SIG-M5 (cell line): Measurements from ENCODE around the gene UGGT2.
"Not testable (repeated sequence)": the region's sequence is repeated elsewhere in the genome, so short reads cannot be mapped to it uniquely, and the experiment has no call there.

Experiments
- DNase-seq: peaks from one replicate; lab custom pipeline; 2025; lab: John Stamatoyannopoulos, UW

The UGGT2 gene

DNA sequence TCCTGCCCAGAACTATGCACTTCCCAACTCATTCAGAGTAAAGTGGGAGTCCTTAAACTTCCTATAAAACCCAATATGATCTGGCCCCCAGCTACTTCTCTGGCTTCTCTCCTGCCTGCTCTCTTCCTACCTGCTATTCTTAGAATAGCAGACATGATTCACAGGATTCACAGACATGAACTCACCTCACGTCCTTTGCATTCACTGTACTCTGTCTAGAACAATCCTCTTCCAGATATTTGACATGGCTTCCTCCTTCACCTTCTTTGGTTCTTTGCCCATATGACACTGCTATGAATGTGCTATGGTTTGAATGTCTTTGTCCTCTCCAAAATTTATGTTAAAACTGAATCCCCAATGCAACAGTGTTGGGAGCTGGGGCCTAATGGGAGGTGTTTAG, 154.9 kb downstream of the UGGT2 start:
- no peak for DNase-seq

DNA sequence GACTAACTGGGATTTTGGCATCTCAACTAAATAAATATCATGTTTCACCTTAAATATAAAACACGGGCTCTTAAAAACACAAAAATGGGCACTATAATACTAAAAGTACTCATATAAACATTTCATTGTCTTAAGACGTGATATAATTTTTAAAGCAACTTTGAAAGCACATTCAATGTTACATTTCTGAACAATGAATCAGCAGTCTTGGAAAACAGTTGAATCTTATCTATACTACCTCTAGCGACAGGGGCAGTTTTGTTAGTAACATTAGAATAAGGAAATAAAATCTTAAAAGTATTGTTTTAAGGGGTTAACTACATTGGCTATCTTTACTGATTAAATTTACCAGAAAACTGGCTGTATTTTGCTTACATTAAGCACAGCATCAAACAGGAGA, 156.9 kb downstream of the UGGT2 start:
- no peak for DNase-seq

- no peak for DNase-seq
Measured at GRCh38 chr13:95893861-95894260, 159.3 kb downstream of the UGGT2 start.

DNA sequence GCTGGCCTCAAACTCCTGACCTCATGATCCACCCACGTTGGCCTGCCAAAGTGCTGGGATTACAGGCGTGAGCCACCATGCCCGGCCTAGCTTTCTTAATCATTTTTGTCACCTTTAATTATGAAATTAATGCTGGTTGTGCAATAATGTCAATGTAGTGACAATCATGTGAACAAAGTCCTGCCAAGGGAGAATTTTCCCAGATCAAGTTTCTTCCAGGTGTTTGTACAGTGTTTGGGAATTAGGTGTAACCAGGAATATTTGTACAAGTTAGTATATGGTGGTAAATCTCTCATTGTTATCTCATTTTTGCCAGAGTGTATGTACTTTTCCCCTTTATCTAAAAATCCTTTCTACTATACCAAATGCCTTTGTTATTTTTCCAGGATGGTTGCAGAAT, 171.1 kb downstream of the UGGT2 start:
- no peak for DNase-seq

DNA sequence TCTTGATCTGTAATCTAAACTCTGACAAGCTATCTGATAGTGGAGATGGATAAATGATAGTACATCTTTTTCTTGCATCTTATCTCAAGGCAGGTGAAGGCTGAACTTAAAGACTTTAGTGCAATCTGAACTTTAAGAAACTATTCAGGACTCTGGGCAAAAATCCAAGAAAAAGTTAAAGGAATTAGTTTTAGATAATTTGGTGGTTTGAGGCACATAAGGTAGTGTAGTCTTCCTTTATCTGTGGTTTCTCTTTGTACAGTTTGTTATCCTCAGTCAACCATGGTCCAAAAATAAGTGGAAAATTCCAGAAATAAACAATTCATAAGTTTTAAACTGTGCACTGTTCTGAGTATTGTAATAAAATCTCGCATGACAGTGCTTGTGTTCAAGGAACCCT, 172.9 kb downstream of the UGGT2 start:
- DNase-seq = no peak

DNA sequence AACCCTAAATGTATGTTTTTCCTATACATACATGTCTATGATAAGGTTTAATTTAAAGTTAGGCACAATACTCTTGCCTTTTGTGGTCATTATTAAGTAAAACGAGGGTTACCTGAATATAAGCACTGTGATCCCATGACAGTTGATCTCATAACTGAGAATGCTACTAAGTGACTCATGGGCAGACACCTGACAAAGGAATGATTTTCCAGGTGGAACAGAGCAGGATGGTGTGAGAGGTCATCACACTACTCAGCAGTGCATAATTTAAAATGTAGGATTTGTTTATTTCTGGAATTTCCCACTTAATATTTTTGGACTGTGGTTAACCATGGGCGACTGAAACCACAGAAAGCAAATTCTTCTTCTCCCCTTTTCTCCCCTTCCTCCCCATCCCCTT, 178.9 kb downstream of the UGGT2 start:
- no peak for DNase-seq

- no peak for DNase-seq
Measured at GRCh38 chr13:95870421-95870820, 182.8 kb downstream of the UGGT2 start.

DNA sequence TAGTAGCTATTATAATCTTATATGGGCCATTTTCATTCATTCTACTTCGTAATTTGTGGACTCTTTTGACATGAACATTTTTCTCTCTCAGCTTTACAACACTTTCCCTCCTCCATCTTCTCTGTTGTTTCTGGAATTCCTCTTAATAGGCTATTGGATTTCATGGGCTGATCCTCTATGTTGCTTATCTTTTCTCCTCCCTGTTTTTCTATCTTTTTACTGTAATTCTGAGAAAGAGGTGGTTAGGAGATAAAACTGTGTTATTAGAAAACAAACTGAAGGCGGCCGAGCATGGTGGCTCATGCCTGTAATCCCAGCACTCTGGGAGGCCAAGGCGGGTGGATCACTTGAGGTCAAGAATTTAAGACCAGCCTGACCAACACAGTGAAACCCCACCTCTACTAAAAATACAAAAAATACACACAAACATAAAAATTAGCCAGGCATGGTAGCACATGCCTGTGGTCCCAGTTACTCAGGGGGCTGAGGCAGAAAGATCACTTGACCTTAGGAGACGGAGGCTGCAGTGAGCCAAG, 188.1 kb downstream of the UGGT2 start:
- no peak for DNase-seq

GRCh38 chr13:95862408-95862807, 190.8 kb downstream of the UGGT2 start:
- no peak for DNase-seq

DNA sequence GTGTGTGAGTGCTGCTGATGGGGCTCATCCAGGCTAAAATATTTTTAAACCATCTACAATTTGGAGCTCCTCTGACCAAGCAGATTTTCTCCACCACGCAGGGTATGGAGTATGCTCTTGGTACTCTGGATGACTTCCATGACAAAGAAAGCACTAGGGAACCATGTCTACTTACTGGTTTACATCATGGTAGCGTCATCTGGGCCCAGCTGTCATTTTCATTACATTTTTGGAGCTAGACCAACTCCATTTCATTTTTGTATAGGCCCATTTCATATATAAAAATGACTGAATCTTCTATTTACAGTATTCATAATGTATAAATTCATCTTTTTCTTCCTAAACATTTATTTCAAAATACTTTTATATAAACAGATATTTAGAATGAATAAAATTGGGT, 191.9 kb downstream of the UGGT2 start:
- DNase-seq = no peak

DNA sequence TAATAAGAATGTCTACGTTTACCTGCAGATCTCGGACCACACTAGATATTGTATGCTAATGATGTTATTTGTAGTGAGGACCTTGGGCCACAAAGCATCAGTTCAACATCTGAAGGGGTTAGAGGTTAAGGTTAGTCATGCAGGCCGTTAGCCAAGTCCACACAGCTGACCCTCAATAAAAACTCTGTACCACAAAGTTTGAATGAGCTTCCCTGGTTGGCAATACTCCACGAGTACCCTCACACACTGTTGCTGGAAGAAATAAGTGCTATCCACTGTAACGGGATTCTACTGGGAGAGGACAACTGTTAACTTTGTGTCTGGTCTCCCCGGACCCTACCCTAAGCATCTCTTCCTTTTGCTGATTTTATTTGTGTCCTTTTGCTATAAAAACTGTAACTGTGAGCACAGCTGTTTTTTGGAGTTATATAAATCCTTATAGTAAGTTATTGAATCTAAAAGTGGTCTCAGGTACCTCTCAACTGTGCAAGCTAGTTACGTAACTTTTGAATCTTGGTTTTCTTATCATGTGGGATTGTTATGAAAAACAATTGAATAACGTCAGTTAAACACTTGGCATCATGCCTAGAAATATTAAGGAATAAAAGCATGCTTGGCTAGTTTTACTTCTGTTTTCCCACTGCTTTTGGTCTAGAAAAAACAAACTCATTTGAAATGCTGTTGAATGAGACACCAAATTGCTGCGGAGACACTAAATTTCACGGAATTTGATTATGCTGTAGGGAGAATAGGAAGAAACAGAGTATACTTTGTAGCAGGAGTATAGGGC, 194.7 kb downstream of the UGGT2 start:
- no peak for DNase-seq

GRCh38 chr13:95845656-95846055, 207.5 kb downstream of the UGGT2 start:
- DNase-seq = not testable (repeated sequence)

GRCh38 chr13:95842898-95843297, 210.3 kb downstream of the UGGT2 start:
- no peak for DNase-seq

- DNase-seq = no peak
Measured at GRCh38 chr13:95841894-95842293, 211.3 kb downstream of the UGGT2 start.

DNA sequence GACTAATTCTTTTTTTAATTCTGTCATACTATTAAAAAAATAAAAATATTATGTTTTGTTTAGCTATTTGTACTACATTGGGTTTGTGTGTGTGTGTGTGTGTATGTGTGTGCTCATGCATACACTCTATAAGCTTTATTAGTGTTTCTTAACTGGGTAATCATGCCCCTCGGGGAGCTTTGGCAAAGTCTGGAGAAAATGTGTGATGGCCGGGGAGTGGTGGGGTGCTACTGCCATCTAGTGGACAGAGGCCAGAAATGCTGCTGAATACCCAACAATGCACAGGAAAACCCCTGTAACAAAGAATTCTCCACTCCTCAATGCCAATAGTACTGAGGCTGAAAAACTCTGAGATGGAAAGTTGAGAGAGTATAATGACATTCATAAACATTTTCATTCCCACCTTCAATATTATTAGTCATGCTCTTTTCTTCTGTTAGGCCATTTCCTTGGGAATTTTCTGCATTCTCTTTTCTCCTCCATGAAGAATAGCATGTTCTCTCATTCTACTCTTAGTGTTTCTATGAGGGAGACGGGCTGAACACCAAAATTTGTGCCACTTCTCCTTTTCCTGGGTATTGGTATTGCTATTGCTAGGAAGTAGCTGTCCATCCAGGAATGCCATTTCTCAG, 219.0 kb downstream of the UGGT2 start:
- no peak for DNase-seq

DNA sequence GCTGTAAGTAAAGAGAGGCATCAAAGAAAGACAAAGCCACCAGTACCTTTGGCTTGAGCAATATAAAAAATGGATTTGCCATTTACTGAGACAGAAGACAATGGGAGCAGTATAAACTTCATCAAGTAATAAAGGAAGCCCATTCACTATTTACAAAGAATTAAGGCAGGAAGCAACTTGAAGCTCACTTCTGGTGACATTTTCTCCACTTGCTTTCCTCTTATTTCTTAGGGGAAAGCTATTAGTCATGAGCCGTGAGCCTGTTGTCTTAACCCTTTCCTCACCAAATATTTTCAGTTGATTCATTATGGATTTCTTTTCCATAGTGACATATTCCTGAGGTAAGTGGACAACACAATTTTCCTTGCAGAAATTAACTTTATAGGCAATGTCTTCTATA, 219.5 kb downstream of the UGGT2 start:
- no peak for DNase-seq

DNA sequence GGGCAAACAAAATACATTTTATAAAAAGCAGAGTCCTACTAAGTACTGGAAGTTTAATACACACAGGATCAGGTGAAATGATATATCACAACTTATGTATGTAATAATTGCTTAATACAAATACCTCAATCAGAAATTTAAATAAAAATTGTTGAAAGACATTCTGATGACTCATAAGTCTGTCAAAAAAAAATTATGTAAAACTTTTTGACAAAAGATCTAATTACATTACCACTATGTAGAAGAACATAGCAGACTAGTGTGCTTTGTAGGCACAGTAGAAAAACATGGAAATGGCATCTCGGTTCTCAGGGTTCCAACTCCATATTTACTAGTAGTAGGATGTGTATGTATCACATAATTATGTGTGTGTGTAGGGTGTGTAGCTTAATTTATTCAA, 220.1 kb downstream of the UGGT2 start:
- DNase-seq = no peak

- DNase-seq = no peak
Measured at GRCh38 chr13:95822303-95822702, 230.9 kb downstream of the UGGT2 start.

GRCh38 chr13:95814495-95814894, 238.7 kb downstream of the UGGT2 start:
- no peak for DNase-seq

- no peak for DNase-seq
Measured at GRCh38 chr13:95813139-95813538, 240.1 kb downstream of the UGGT2 start.

- no peak for DNase-seq
Measured at GRCh38 chr13:95809429-95809828, 243.8 kb downstream of the UGGT2 start.

DNA sequence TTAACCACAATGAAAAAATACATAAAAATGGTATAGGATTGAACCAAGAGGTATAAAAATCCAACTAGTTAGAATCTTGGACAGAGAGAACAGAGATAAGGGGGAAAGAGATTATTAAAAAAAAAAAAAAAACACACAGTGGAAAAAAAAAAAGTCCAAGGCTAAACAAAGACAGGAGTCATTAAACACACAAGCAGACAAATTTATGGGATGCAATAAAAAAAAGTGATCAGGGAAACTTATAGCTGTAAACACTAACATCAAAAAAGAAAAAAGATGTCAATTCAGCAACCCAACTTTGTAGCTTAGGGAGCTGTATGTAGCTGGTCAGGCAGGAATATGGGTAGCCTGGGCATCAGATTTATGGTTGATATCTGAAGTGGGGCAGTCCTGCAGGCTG, 247.3 kb downstream of the UGGT2 start:
- DNase-seq = no peak

- no peak for DNase-seq
Measured at GRCh38 chr13:95801825-95802224, 251.4 kb downstream of the UGGT2 start.

GRCh38 chr13:95800436-95800835, 252.8 kb downstream of the UGGT2 start:
- no peak for DNase-seq
